K562 (cell line): ENCODE measurements around the gene DOCK1. TPM values are rescaled to one million over a fixed set of nuclear protein-coding genes. Genes with fewer than 3 reads are reported as not detected.

ENCODE experiments used
- ATAC-seq: fragments of 200-7000 bp; cut with Tn5 transposase; 3 replicates; pipeline ENCODE4 v1.9.1; 2020; ENCODE audit warnings: moderate library complexity
- BruUV-seq: library from RNA; stranded (reverse); fragments of 400-500 nt; replicated peaks from 2 replicates; lab custom pipeline; 2021; lab: Mats Ljungman, UMichigan
- CTCF ChIA-PET: fragments of 300-600 bp; formaldehyde crosslinking; extraction: SDS; loops from one replicate; lab custom pipeline; 2021; ENCODE audit warnings: low intra/inter-chr PET ratio; lab: Yijun Ruan, JAX
- POLR2A ChIA-PET: fragments of 300-600, 350-650 bp; sonication (Branson Sonifier 250); formaldehyde crosslinking; extraction: SDS; loops from one replicate; lab custom pipeline; 2021; ENCODE audit warnings: antibody characterized with exemption, inconsistent platforms; lab: Yijun Ruan, JAX
- DNase-seq, 4 experiments: peaks; one replicate each; pipeline versions ENCODE4 v3.0.0 to v3.0.0-alpha.2; 2011 to 2018; ENCODE audit warnings: low spot score in 3 of 4, mixed read lengths in 3 of 4; ENCODE audit errors: extremely low read depth in 1 of 4
- FAIRE-seq: peaks from 2 replicates; lab custom pipeline; 2011; peaks lifted over from hg19 to GRCh38; lab: Jason Lieb, UNC
- H2AFZ ChIP-seq: 2 replicates; pipeline ENCODE4 v1.6.0; 2011; ENCODE audit warnings: low read depth, low read length, control low read depth, inconsistent platforms
- H3K27ac ChIP-seq: fragments of 200-600 bp; 3 replicates; pipeline ENCODE4 v1.8.0; 2011; ENCODE audit warnings: low read depth, mild to moderate bottlenecking, control low read depth, inconsistent platforms, low read length, moderate library complexity, mixed read lengths; ENCODE audit errors: extremely low read depth
- H3K27me3 ChIP-seq, 2 experiments: fragments of 300-600 bp in 1 of 2; 2 replicates in 1 of 2; 3 replicates in 1 of 2; pipeline versions ENCODE4 v1.6.0 to v1.8.0; 2011; ENCODE audit warnings: inconsistent platforms in 2 of 2, low read length in 2 of 2, mild to moderate bottlenecking in 1 of 2, mixed read lengths in 1 of 2, moderate library complexity in 1 of 2; ENCODE audit not compliant: control insufficient read depth in 2 of 2, insufficient read depth in 2 of 2
- H3K36me3 ChIP-seq: fragments of 300-600 bp; 3 replicates; pipeline ENCODE4 v1.8.0; 2011; ENCODE audit warnings: mild to moderate bottlenecking, low read length, inconsistent platforms; ENCODE audit not compliant: control insufficient read depth, insufficient read depth
- H3K4me1 ChIP-seq, 2 experiments: fragments of 200-600 bp in 1 of 2; replicated peaks in 1 of 2; 2 replicates in 1 of 2; 3 replicates in 1 of 2; pipeline versions ENCODE4 v1.5.1 to v1.8.0; 2011; ENCODE audit warnings: inconsistent platforms in 2 of 2, low read length in 2 of 2, mild to moderate bottlenecking in 1 of 2, mixed read lengths in 1 of 2, moderate library complexity in 1 of 2; ENCODE audit not compliant: control insufficient read depth in 2 of 2, insufficient read depth in 2 of 2
- H3K4me2 ChIP-seq: 2 replicates; pipeline ENCODE4 v1.6.1; 2011; ENCODE audit warnings: low read length, control low read depth, inconsistent platforms, mixed read lengths; ENCODE audit not compliant: insufficient read depth
- H3K4me3 ChIP-seq: fragments of 200-600 bp; sonication (generic), shearing (Covaris generic); 2 replicates; pipeline ENCODE4 v1.5.1; 2016; ENCODE audit warnings: control low read depth, inconsistent platforms
- H3K79me2 ChIP-seq: fragments of 200-600 bp; 3 replicates; pipeline ENCODE4 v1.8.0; 2011; ENCODE audit warnings: low read length, inconsistent platforms; ENCODE audit not compliant: control insufficient read depth, insufficient read depth
- H3K9ac ChIP-seq, 2 experiments: 2 replicates each; pipeline versions ENCODE4 v1.6.0 to v1.6.1; 2011; ENCODE audit warnings: low read depth in 2 of 2, low read length in 2 of 2, control low read depth in 1 of 2, inconsistent platforms in 1 of 2, mild to moderate bottlenecking in 1 of 2, mixed read lengths in 1 of 2; ENCODE audit not compliant: insufficient read depth in 1 of 2
- H3K9me1 ChIP-seq: one replicate; pipeline ENCODE4 v1.6.0; 2011; ENCODE audit warnings: inconsistent platforms, mild to moderate bottlenecking, low read length, moderate library complexity; ENCODE audit not compliant: control insufficient read depth, insufficient read depth
- H3K9me3 ChIP-seq: replicated peaks from 2 replicates; pipeline ENCODE4 v1.5.1; 2011; ENCODE audit warnings: low read depth, low read length, inconsistent platforms; ENCODE audit not compliant: control insufficient read depth, insufficient read depth
- H4K20me1 ChIP-seq: replicated peaks from 2 replicates; pipeline ENCODE4 v1.6.1; 2011; ENCODE audit warnings: low read length, inconsistent platforms, mixed read lengths; ENCODE audit not compliant: control insufficient read depth, insufficient read depth
- FOS ChIP-seq: IDR thresholded peaks from 3 replicates; pipeline ENCODE4 v1.6.1; 2011; ENCODE audit not compliant: insufficient read length; ENCODE audit errors: extremely low read depth
- FUS ChIP-seq: fragments of 200-400 bp; formaldehyde crosslinking; optimal IDR thresholded peaks from 2 replicates; pipeline ENCODE3; 2017; ENCODE audit warnings: low read depth, low read length
- IFI16 ChIP-seq: fragments of 250-450 bp; sonication (Bioruptor Pico); IDR thresholded peaks from 2 replicates; pipeline ENCODE4 v2.1.2; 2022; ENCODE audit warnings: mild to moderate bottlenecking, inconsistent platforms
- L3MBTL2 ChIP-seq: fragments of 450-650 bp; IDR thresholded peaks from 2 replicates; pipeline ENCODE4 v1.6.1; 2016; ENCODE audit warnings: mild to moderate bottlenecking, moderate library complexity
- MTA3 ChIP-seq: fragments of 450-650 bp; formaldehyde crosslinking; IDR thresholded peaks from 2 replicates; pipeline ENCODE4 v1.6.1; 2017; ENCODE audit warnings: mild to moderate bottlenecking, borderline replicate concordance
- RAD21 ChIP-seq, 2 experiments: fragments of 250-450 bp in 1 of 2; fragments of 450-650 bp in 1 of 2; sonication (Bioruptor Pico) in 1 of 2; formaldehyde crosslinking in 1 of 2; IDR thresholded peaks in 1 of 2; conservative IDR thresholded peaks in 1 of 2; 2 replicates each; pipeline versions ENCODE4 v1.4.0 to v1.8.0; 2020 to 2022; ENCODE audit warnings: mild to moderate bottlenecking in 2 of 2, moderate library complexity in 1 of 2
- ZNF121 ChIP-seq: sonication (generic); formaldehyde crosslinking; conservative IDR thresholded peaks from 2 replicates; pipeline ENCODE4 v1.8.0; 2022; ENCODE audit warnings: missing genetic modification reagents
- ZNF184 ChIP-seq: sonication (generic); formaldehyde crosslinking; IDR thresholded peaks from 2 replicates; pipeline ENCODE4 v1.5.0; 2020; ENCODE audit warnings: missing genetic modification reagents
- ZNF445 ChIP-seq: fragments of 250-450 bp; sonication (Bioruptor Pico); IDR thresholded peaks from 2 replicates; pipeline ENCODE4 v1.4.0; 2020; ENCODE audit warnings: low read depth, mild to moderate bottlenecking, moderate library complexity
- ZNF668 ChIP-seq: fragments of 250-450 bp; sonication (Bioruptor Pico); IDR thresholded peaks from 2 replicates; pipeline ENCODE4 v1.8.0; 2022; ENCODE audit warnings: mild to moderate bottlenecking, inconsistent platforms
- ZNF76 ChIP-seq: fragments of 250-450 bp; sonication (Bioruptor Pico); IDR thresholded peaks from 2 replicates; pipeline ENCODE4 v1.4.0; 2020; ENCODE audit warnings: mild to moderate bottlenecking, moderate library complexity, borderline replicate concordance
- WGBS: fragments of 100-300 bp; shearing (Covaris generic); methylation state at CpG from one replicate; pipeline ENCODE4 v1.1.6; 2016; ENCODE audit warnings: low coverage, mixed read lengths; ENCODE audit not compliant: insufficient coverage; ENCODE audit errors: missing lambda C conversion rate; 5-methylcytosine and 5-hydroxymethylcytosine counted together
- in situ Hi-C: fragments of 300-500 bp; cut with MboI; formaldehyde crosslinking; loops from 4 replicates; pipeline ENCODE4 v1.15.0; 2018; ENCODE audit warnings: inconsistent platforms, mixed read lengths
- intact Hi-C: fragments of 100-400 bp; cut with micrococcal nuclease; formaldehyde crosslinking; loops from 2 replicates; pipeline ENCODE4 v1.14.2; 2022
- polyA plus RNA-seq, 8 experiments: library from polyadenylated mRNA; depleted of rRNA in 4 of 8; stranded (reverse) in 5 of 8; unstranded in 3 of 8; fragments of >200 nt; fragmentation: Nextera tagmentation in 2 of 8; fragmentation: Illumina TruSeq in 1 of 8; extraction: Ambion mirVana in 2 of 8; extraction: Trizol in 1 of 8; gene quantifications; 2 replicates each; pipeline versions ENCODE4 v1.2.1 to v1.2.3, GENCODE V29; 2011 to 2014; ENCODE audit warnings: inconsistent platforms in 1 of 8, missing spikeins in 1 of 8
- total RNA-seq, 7 experiments: library from RNA; depleted of rRNA in 6 of 7; stranded (reverse); fragments of >200 nt in 6 of 7; fragmentation: Illumina TruSeq in 2 of 7; extraction: Trizol in 2 of 7; gene quantifications; 2 replicates each; pipeline versions ENCODE4 v1.2.1 to v1.2.3, GENCODE V29; 2011 to 2021; ENCODE audit warnings: low replicate concordance in 1 of 7

Gene DOCK1
- total and polyA plus RNA-seq, 9 of the 15 experiments (the other 6 are each of a cell fraction or from before 2014, with no cell fraction given), result 0.31 TPM; not detected in 8

GRCh38 chr10:127302343-127302742 is 397.1 kb downstream of the DOCK1 start:
- TF ChIP-seq L3MBTL2 (no peak), ZNF184 (CRISPR knock-in tag) (no peak), ZNF668 (CRISPR knock-in tag) (no peak), FOS (no peak), ZNF445 (CRISPR knock-in tag) (no peak), IFI16 (CRISPR knock-in tag) (no peak), RAD21 (CRISPR knock-in tag; conservative IDR thresholded peaks at IDR 0.05 in 1 of 2, IDR thresholded peaks at IDR 0.05 in 1 of 2) (no peak), ZNF121 (CRISPR knock-in tag) (no peak), ZNF76 (CRISPR knock-in tag) (no peak), FUS (no peak), MTA3 (no peak)
- FAIRE-seq (no peak), ATAC-seq (no peak), DNase-seq (no peak)
- in situ Hi-C loops (no loop called here), intact Hi-C loops (no loop called here)
- no peak overlapping the region for H3K27ac ChIP-seq
- H3K36me3 ChIP-seq, result no peaks in the 10 kb centered on the region
- H3K9me1 ChIP-seq, result no peaks in the 10 kb centered on the region
- ChIA-PET CTCF (no interaction called here), POLR2A (no interaction called here)
- no peaks in the 10 kb centered on the region for H3K4me1 ChIP-seq
- H3K9ac ChIP-seq, result no peak overlapping the region
- 0% methylated on average over 2 of the region's 3 CpGs for WGBS
- no peaks in the 10 kb centered on the region for H3K27me3 ChIP-seq
- no peaks in the 10 kb centered on the region for H3K9me3 ChIP-seq
- no peak overlapping the region for H3K4me3 ChIP-seq
- no peak overlapping the region for H3K4me2 ChIP-seq
- no peaks in the 10 kb centered on the region for H3K79me2 ChIP-seq
- no peaks in the 10 kb centered on the region for H4K20me1 ChIP-seq
- no TSS peak for BruUV-seq
- no peak overlapping the region for H2AFZ ChIP-seq
